ENCODE results near the gene AGPAT2. TPM values are rescaled to one million over a fixed set of nuclear protein-coding genes. Genes with fewer than 3 reads are reported as not detected.

The AGPAT2 gene
- total RNA-seq, 1 experiment from 2014 or later: 124 TPM

GRCh38 chr9:136655536-136656182 is 31.6 kb downstream of the AGPAT2 start:
- no peak overlapping the region for H3K27ac ChIP-seq
- DNase-seq: no peak
- H2AFZ ChIP-seq: 0 out of 2 replicates have a peak overlapping the region, but pooled peaks have one; percentile 68
- H4K20me1 ChIP-seq (ENCODE audit: insufficient read depth): no peaks in the 10 kb centered on the region
- no peaks in the 10 kb centered on the region for H3F3A ChIP-seq (ENCODE audit: insufficient read depth, low read depth)
- H3K9me2 ChIP-seq (ENCODE audit: insufficient read depth): no peaks in the 10 kb centered on the region
- H3K9me3 ChIP-seq (ENCODE audit: insufficient read depth, low read depth): no peaks in the 10 kb centered on the region
- no peaks in the 10 kb centered on the region for H3K79me2 ChIP-seq (ENCODE audit: low read depth)
- no peak overlapping the region for H3K4me3 ChIP-seq
- ChIA-PET POLR2A (ENCODE audit: unreplicated experiment) (no interaction called here), CTCF (no interaction called here)
- intact Hi-C loops (cut with micrococcal nuclease; ENCODE audit: unreplicated experiment): no loop called here
- H3K4me1 ChIP-seq (replicated peaks; ENCODE audit: insufficient read depth): no peaks in the 10 kb centered on the region; the same call in 1 of the 2 replicates
- TF ChIP-seq EZH2 (IDR thresholded peaks at IDR 0.05; ENCODE audit: low read depth): no peak
- no peak for TF ChIP-seq CTCF (conservative IDR thresholded peaks at IDR 0.05)
- no peaks in the 10 kb centered on the region for H3K36me3 ChIP-seq (ENCODE audit: low read depth)
- peaks cover 26% of the 10 kb centered on the region; the same call in 1 of the 2 replicates for H3K27me3 ChIP-seq (ENCODE audit: insufficient read depth, low read depth)
- BruUV-seq (replicated peaks): no TSS peak
- H3K4me2 ChIP-seq: peak overlapping the region; percentile 42; the same call in 1 of the 2 replicates

DNA sequence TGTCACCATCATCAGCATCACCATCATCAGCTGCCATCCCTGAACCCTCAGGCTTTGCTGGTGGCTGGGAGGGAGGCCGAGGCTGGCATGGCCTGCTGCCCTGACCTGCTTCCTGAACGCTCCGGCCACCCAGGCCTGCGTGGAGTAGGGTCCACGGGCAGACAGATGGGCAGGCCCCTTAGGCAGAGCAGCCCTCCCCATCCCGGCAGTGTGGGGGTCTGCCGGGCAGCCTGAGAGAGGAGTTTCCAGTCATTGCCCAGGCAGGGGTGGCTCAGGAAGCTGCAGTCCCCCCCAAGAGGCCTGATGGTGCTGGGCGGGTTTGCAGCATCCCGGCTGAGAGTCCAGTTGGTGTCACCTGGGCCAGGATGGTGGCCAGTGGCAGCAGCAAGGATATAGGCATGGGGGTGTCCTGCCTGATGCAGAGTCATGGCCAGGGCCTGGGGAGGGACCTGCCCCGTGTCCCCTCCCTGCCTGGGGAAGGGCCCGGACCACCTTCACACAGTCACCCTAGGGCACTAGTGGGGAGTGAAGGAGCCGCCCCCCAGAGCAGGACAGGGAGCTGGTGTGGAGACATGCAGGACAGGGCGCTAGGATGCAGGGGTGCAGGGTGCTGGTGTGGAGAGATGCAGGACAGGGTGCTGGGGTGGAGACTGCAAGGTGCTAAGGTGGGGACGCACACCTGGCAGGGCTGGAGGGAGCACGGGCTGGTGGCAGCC is 32.3 kb downstream of the AGPAT2 start:
- ChIA-PET CTCF (no interaction called here), POLR2A (ENCODE audit: unreplicated experiment) (no interaction called here)
- Histone ChIP-seq H3K9me2 (ENCODE audit: insufficient read depth) (no peaks in the 10 kb centered on the region), H3K4me1 (replicated peaks; ENCODE audit: insufficient read depth) (no peaks in the 10 kb centered on the region; the same call in 1 of the 2 replicates), H3K4me2 (no peak overlapping the region), H3K9me3 (ENCODE audit: insufficient read depth, low read depth) (no peaks in the 10 kb centered on the region), H3K4me3 (no peak overlapping the region), H4K20me1 (ENCODE audit: insufficient read depth) (no peaks in the 10 kb centered on the region), H3K27me3 (ENCODE audit: insufficient read depth, low read depth) (peaks cover 26% of the 10 kb centered on the region; the same call in 1 of the 2 replicates), H3F3A (ENCODE audit: insufficient read depth, low read depth) (no peaks in the 10 kb centered on the region), H2AFZ (no peak overlapping the region), H3K36me3 (ENCODE audit: low read depth) (no peaks in the 10 kb centered on the region), H3K27ac (no peak overlapping the region), H3K79me2 (ENCODE audit: low read depth) (no peaks in the 10 kb centered on the region)
- no TSS peak for BruUV-seq (replicated peaks)
- intact Hi-C loops (cut with micrococcal nuclease; ENCODE audit: unreplicated experiment): no loop called here
- no peak for DNase-seq
- TF ChIP-seq CTCF (conservative IDR thresholded peaks at IDR 0.05): no peak
- TF ChIP-seq EZH2 (IDR thresholded peaks at IDR 0.05; ENCODE audit: low read depth): no peak

DNA sequence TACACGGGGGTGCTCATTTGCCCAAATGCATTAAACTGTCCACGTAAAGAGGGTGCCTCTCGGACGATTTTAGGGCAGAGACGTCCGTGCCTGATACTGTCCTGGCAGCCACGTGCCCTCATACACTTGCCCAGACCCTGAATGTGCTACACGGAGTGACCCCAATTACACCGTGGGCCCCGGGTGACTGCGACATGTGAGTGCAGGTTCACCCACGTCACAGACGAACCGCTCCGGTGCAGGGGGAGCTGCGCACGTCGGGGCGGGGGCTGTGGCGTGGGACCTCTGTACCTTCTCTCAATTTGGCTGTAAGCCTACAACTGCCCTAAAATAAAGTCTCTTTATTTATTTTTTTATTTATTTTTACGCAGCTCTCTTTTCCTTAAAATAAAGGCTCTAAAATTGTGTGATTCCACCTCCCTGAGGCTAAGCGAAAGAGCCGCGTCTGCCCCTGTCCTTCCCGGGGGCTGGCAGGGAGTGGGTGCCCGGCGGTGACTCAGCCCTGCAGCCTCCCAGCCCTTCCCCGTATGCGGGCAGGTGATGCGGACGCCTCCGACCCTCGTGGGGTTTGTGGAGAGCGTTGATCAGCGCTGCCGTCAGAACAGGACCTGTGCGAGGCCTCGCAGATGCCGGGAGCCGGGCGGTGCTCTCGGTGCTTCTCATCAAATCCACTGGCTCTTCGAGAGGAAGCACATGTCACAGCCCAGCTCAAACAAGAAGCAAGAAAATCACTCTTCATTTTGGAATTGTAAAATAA is 33.8 kb downstream of the AGPAT2 start:
- ChIA-PET CTCF (no interaction called here), POLR2A (ENCODE audit: unreplicated experiment) (no interaction called here)
- Histone ChIP-seq H3K27ac (no peak overlapping the region), H4K20me1 (ENCODE audit: insufficient read depth) (no peaks in the 10 kb centered on the region), H3K4me1 (replicated peaks; ENCODE audit: insufficient read depth) (no peaks in the 10 kb centered on the region; the same call in 1 of the 2 replicates), H3K27me3 (ENCODE audit: insufficient read depth, low read depth) (peaks cover 11% of the 10 kb centered on the region; the same call in 1 of the 2 replicates), H3K36me3 (ENCODE audit: low read depth) (no peaks in the 10 kb centered on the region), H3K9me3 (ENCODE audit: insufficient read depth, low read depth) (no peaks in the 10 kb centered on the region), H3K79me2 (ENCODE audit: low read depth) (no peaks in the 10 kb centered on the region), H3K4me3 (no peak overlapping the region), H3K4me2 (no peak overlapping the region), H2AFZ (no peak overlapping the region), H3F3A (ENCODE audit: insufficient read depth, low read depth) (no peaks in the 10 kb centered on the region), H3K9me2 (ENCODE audit: insufficient read depth) (no peaks in the 10 kb centered on the region)
- no peak for TF ChIP-seq CTCF (conservative IDR thresholded peaks at IDR 0.05)
- TF ChIP-seq EZH2 (IDR thresholded peaks at IDR 0.05; ENCODE audit: low read depth): no peak
- no TSS peak for BruUV-seq (replicated peaks)
- no peak for DNase-seq
- intact Hi-C loops (cut with micrococcal nuclease; ENCODE audit: unreplicated experiment): no loop called here
